ENCODE results near the gene FLAD1. TPM values are rescaled to one million over a fixed set of nuclear protein-coding genes. Genes with fewer than 3 reads are reported as not detected.

FLAD1 gene
- total and polyA plus RNA-seq, 2 donors (not counting 3 experiments of a cell fraction or from before 2014, with no cell fraction given) = 42.2 to 59.1 TPM

DNA sequence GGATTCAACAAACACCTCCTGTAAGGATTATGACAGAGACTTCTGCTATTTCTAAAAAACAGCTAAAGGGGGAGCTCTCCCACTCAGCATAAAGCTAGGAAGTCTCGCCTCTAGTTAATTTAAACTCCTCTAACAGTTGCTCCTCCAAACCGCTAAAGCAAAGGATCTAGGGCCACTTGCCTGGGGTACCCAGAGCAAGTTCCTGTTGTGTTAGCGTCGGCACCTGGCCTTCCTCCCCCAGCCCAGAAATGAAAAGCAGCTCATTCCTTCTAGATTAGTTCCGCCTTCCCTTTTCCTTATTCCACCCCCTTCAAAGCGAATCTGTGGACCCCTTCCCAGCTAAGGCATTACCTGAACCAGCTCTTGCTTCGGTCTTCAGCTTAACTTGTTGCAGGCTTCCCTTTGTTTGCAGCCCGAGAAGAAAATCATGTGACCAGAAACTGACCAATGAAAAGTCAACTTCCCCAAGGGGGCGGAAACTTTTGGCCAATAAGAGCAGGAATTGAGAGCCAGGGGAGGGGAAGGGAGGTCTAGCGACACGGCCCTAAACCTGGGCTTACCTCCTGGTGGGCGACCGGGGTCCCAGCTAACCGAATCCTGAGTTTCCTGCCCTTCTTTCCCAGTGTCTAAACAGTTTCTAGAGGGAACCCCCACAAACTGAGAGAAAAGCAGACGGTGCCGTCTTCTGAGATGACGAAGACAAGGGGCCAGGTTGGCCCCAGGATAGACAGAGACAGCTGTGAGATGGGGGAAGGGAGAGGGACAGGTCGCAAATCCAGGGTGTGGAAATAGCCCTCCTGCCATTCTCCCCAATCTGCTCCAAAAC is 27.2 kb upstream of the FLAD1 start, which contains the start of gene PBXIP1:
Gene PBXIP1 (minus strand): TSS at position 382 of the 826 bp plus-strand sequence. CDS start 2,378 bp downstream, outside the sequence.
- H2AFZ ChIP-seq (ENCODE audit: low read depth, low read length) = peak within 1 kb of the TSS; percentile 80
- no peaks in the 10 kb centered on the region for H3K9me1 ChIP-seq (replicated peaks; ENCODE audit: control insufficient read depth, extremely low read depth, insufficient read depth, low read length)
- DNase-seq (ENCODE audit: low read depth, low spot score) (peak; percentile 98), FAIRE-seq (peak; percentile 98)
- peaks cover 6% of the 10 kb centered on the region for H3K79me2 ChIP-seq (ENCODE audit: control insufficient read depth, insufficient read depth, low read length)
- BruUV-seq (replicated peaks) = no TSS peak
- H3K27me3 ChIP-seq (ENCODE audit: control insufficient read depth in 2 of 2, insufficient read depth in 2 of 2, low read length in 2 of 2) = no peaks in the 10 kb centered on the region
- no peaks in the 10 kb centered on the region for H3K9me3 ChIP-seq (replicated peaks; ENCODE audit: control insufficient read depth, insufficient read depth, low read length)
- dilution Hi-C loops (cut with MboI; ENCODE audit: extremely low pct_ligation_motif_present, low sequenced_read_pairs) (no loop called here), intact Hi-C loops (cut with micrococcal nuclease) (loop anchor here (1.0 to 2.0 kb wide), 5 partner anchors 17 to 397 kb away; partner anchors contain the start of genes PMVK and ZBTB7B)
- H3K4me2 ChIP-seq (ENCODE audit: insufficient read depth, low read length) = peak within 1 kb of the TSS; percentile 83
- CTCF ChIA-PET = interaction anchor here (0.8 to 2.6 kb wide), 20 partner anchors 14 to 396 kb away, joined by 3 to 37 read pairs (median 6); partner anchors contain the start of genes ADAM15, FLAD1, LENEP and PMVK
- peak within 1 kb of the TSS; percentile 69 for H3K27ac ChIP-seq (ENCODE audit: insufficient read depth, low read depth, low read length)
- TF ChIP-seq CTCF (IDR thresholded peaks at IDR 0.05; ENCODE audit: extremely low read depth in 1 of 2, insufficient read depth in 1 of 2, low read depth in 1 of 2, low read length in 2 of 2) = peak; percentile 12 to 33
- no peak for TF ChIP-seq MYC (IDR thresholded peaks at IDR 0.05; ENCODE audit: low read depth, low read length)
- peak within 1 kb of the TSS; percentile 19 to 76 (median 57) for H3K4me3 ChIP-seq (replicated peaks in 1 of 3; ENCODE audit: insufficient read depth in 1 of 3, low read depth in 1 of 3, low read length in 3 of 3)
- H4K20me1 ChIP-seq (replicated peaks; ENCODE audit: control insufficient read depth, extremely low read depth, insufficient read depth, low read length) = no peaks in the 10 kb centered on the region
- H3K4me1 ChIP-seq (ENCODE audit: control insufficient read depth, extremely low read depth, insufficient read depth, low read length) = peaks cover 26% of the 10 kb centered on the region
- peak within 1 kb of the TSS; percentile 92 for H3K9ac ChIP-seq (replicated peaks; ENCODE audit: extremely low read depth, insufficient read depth, low read length)
- POLR2A ChIA-PET = interaction anchor here (0.5 to 1.4 kb wide), 6 partner anchors 9 to 43 kb away, joined by 3 to 5 read pairs (median 4); partner anchors contain the start of gene PMVK
- peaks cover 0 to 14% of the 10 kb centered on the region in 2 experiments for H3K36me3 ChIP-seq (ENCODE audit: control insufficient read depth in 2 of 2, extremely low read depth in 1 of 2, insufficient read depth in 2 of 2, low read length in 2 of 2)
